Measurements from ENCODE around the gene GNG12. TPM values are rescaled to one million over a fixed set of nuclear protein-coding genes. Genes with fewer than 3 reads are reported as not detected.

The GNG12 gene
- polyA plus RNA-seq, 1 donor (not counting 4 experiments of a cell fraction or from before 2014, with no cell fraction given): 208 TPM

DNA sequence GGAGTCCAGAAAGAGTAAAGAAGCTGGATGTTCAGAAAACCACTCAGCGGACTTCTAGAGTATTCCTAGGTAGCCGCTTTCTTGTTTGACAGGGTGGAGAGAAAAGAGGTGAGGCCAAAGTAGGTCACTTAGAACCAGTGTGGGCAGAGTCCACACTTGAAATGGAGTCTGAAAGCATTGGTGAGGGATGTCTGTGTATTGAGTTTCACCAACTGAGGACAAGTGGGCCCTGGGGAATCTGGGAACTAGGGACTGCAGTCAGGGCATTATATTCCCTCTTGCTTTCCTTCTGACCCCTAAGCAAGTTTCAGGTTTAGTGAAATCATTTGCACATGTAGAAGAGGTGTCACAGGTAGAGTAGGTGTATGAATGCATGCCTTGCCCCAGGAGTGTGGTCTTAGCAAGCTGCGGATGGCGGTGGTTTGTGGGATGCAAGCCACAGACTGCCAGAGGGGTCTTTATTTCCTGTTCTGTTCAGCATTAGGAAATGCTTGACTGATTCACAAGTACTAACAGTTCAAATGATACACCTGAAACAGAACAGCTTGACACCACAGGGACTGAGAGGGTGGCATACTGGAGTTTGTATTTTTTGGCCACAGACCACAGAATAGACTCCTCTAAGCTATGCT is 1.1 kb upstream of the GNG12 start:
- peak overlapping the region; percentile 80 for H3K9ac ChIP-seq (ENCODE audit: control insufficient read depth, extremely low read depth, insufficient read depth, low read length)
- dilution Hi-C loops (cut with MboI; ENCODE audit: extremely low pct_ligation_motif_present, low sequenced_read_pairs): no loop called here

DNA sequence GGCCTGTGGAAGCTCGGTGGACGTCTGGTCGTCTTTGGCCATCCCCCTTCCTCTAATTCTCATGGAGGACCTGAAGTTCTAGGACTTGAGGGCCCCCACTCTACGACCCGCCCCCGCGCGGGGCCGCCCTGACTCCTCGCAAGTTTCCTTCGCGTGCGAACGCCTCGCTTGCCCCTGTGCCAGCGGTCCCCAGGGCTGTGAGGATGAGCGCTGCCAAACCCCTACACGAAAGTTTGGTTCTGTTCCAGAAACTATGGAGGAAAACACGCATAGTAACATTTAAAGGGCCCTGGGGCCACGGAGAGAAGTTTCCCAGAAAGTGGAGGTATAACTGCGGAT is 304 bp upstream of the GNG12 start:
- dilution Hi-C loops (cut with MboI; ENCODE audit: extremely low pct_ligation_motif_present, low sequenced_read_pairs): no loop called here
- H3K79me2 ChIP-seq (ENCODE audit: control insufficient read depth, insufficient read depth, low read length): peaks cover 45% of the 10 kb centered on the region
- H3K9ac ChIP-seq (ENCODE audit: control insufficient read depth, extremely low read depth, insufficient read depth, low read length): peak overlapping the region; percentile 80
- H3K9me3 ChIP-seq (ENCODE audit: control insufficient read depth, low read depth, low read length): no peaks in the 10 kb centered on the region
- H3K4me3 ChIP-seq (ENCODE audit: control insufficient read depth in 2 of 3, extremely low read depth in 1 of 3, insufficient read depth in 2 of 3, low read depth in 1 of 3, low read length in 3 of 3): peak overlapping the region; percentile 61 to 93 (median 72)
- H3K9me1 ChIP-seq (ENCODE audit: control insufficient read depth, extremely low read depth, insufficient read depth, low read length): no peaks in the 10 kb centered on the region
- H4K20me1 ChIP-seq (ENCODE audit: control insufficient read depth, extremely low read depth, insufficient read depth, low read length): no peaks in the 10 kb centered on the region
- peak overlapping the region; percentile 60 for H2AFZ ChIP-seq (ENCODE audit: control insufficient read depth, low read length)
- H3K36me3 ChIP-seq (ENCODE audit: control insufficient read depth in 2 of 2, extremely low read depth in 1 of 2, insufficient read depth in 2 of 2, low read length in 2 of 2): peaks cover 1 to 4% of the 10 kb centered on the region in 2 experiments
- H3K4me1 ChIP-seq (ENCODE audit: control insufficient read depth, extremely low read depth, insufficient read depth, low read length): peaks cover 54% of the 10 kb centered on the region
- no peak for DNase-seq (ENCODE audit: low read depth, low spot score)
- no peak for TF ChIP-seq EZH2 (IDR thresholded peaks at IDR 0.05; ENCODE audit: low read length)
- TF ChIP-seq, protein P1, sequence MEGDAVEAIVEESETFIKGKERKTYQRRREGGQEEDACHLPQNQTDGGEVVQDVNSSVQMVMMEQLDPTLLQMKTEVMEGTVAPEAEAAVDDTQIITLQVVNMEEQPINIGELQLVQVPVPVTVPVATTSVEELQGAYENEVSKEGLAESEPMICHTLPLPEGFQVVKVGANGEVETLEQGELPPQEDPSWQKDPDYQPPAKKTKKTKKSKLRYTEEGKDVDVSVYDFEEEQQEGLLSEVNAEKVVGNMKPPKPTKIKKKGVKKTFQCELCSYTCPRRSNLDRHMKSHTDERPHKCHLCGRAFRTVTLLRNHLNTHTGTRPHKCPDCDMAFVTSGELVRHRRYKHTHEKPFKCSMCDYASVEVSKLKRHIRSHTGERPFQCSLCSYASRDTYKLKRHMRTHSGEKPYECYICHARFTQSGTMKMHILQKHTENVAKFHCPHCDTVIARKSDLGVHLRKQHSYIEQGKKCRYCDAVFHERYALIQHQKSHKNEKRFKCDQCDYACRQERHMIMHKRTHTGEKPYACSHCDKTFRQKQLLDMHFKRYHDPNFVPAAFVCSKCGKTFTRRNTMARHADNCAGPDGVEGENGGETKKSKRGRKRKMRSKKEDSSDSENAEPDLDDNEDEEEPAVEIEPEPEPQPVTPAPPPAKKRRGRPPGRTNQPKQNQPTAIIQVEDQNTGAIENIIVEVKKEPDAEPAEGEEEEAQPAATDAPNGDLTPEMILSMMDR (optimal IDR thresholded peaks at IDR 0.05 in 1 of 3, IDR thresholded peaks at IDR 0.05 in 1 of 3, conservative IDR thresholded peaks at IDR 0.05 in 1 of 3; ENCODE audit: extremely low read depth in 1 of 3, insufficient read depth in 2 of 3, low read length in 3 of 3): no peak
- no peaks in the 10 kb centered on the region for H3K27me3 ChIP-seq (ENCODE audit: control insufficient read depth, extremely low read depth, insufficient read depth, low read length)
- H3K4me2 ChIP-seq (ENCODE audit: control insufficient read depth, extremely low read depth, insufficient read depth, low read depth, low read length): peak overlapping the region; percentile 80
- peak overlapping the region; percentile 84 for H3K27ac ChIP-seq (ENCODE audit: control insufficient read depth, insufficient read depth, low read length)
- no peak for FAIRE-seq

More for the DNA sequence above, 1.1 kb upstream of the GNG12 start:
- DNase-seq (ENCODE audit: low read depth, low spot score) (no peak), FAIRE-seq (peak; percentile 68)
- peaks cover 37% of the 10 kb centered on the region for H3K79me2 ChIP-seq (ENCODE audit: control insufficient read depth, insufficient read depth, low read length)
- H3K36me3 ChIP-seq (ENCODE audit: control insufficient read depth in 2 of 2, extremely low read depth in 1 of 2, insufficient read depth in 2 of 2, low read length in 2 of 2): peaks cover 0 to 4% of the 10 kb centered on the region in 2 experiments
- TF ChIP-seq, protein P1 (optimal IDR thresholded peaks at IDR 0.05 in 1 of 3, IDR thresholded peaks at IDR 0.05 in 1 of 3, conservative IDR thresholded peaks at IDR 0.05 in 1 of 3; ENCODE audit: extremely low read depth in 1 of 3, insufficient read depth in 2 of 3, low read length in 3 of 3): no peak
- TF ChIP-seq EZH2 (IDR thresholded peaks at IDR 0.05; ENCODE audit: low read length): no peak
- H3K27me3 ChIP-seq (ENCODE audit: control insufficient read depth, extremely low read depth, insufficient read depth, low read length): no peaks in the 10 kb centered on the region
- no peaks in the 10 kb centered on the region for H4K20me1 ChIP-seq (ENCODE audit: control insufficient read depth, extremely low read depth, insufficient read depth, low read length)
- peak overlapping the region; percentile 80 for H3K4me2 ChIP-seq (ENCODE audit: control insufficient read depth, extremely low read depth, insufficient read depth, low read depth, low read length)
- H3K4me1 ChIP-seq (ENCODE audit: control insufficient read depth, extremely low read depth, insufficient read depth, low read length): peaks cover 61% of the 10 kb centered on the region
- peak overlapping the region; percentile 84 for H3K27ac ChIP-seq (ENCODE audit: control insufficient read depth, insufficient read depth, low read length)
- H3K9me3 ChIP-seq (ENCODE audit: control insufficient read depth, low read depth, low read length): no peaks in the 10 kb centered on the region
- peak overlapping the region in 1 of 3 experiments; percentile 72 for H3K4me3 ChIP-seq (ENCODE audit: control insufficient read depth in 2 of 3, extremely low read depth in 1 of 3, insufficient read depth in 2 of 3, low read depth in 1 of 3, low read length in 3 of 3)
- H2AFZ ChIP-seq (ENCODE audit: control insufficient read depth, low read length): no peak overlapping the region
- no peaks in the 10 kb centered on the region for H3K9me1 ChIP-seq (ENCODE audit: control insufficient read depth, extremely low read depth, insufficient read depth, low read length)

Data from keratinocyte (primary cell).